ENCODE results near the gene MSI1. TPM values are rescaled to one million over a fixed set of nuclear protein-coding genes. Genes with fewer than 3 reads are reported as not detected.

The MSI1 gene
- total RNA-seq, 2 experiments from 2014 or later, result 0.78 to 0.90 TPM

DNA sequence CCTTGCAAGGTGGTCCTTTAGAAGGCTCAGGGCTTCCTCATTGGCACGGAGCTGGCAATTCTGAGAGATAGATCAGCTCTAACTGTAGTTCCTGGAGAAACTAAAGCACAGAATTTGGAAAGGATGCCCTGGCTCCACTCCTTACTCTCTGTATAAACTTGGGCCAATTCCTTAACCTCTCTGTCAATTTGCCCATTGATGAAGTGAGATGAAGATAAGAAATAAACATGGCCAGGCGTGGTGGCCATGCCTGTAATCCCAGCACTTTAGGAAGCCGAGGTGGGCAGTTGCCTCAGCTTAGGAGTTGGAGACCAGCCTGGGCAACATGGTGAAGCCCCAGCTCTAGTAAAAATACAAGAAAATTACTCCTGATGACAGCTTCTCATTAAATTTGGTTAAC, 34.9 kb upstream of the MSI1 start:
- DNase-seq (no peak), ATAC-seq (no peak)
- TF ChIP-seq, protein P1, sequence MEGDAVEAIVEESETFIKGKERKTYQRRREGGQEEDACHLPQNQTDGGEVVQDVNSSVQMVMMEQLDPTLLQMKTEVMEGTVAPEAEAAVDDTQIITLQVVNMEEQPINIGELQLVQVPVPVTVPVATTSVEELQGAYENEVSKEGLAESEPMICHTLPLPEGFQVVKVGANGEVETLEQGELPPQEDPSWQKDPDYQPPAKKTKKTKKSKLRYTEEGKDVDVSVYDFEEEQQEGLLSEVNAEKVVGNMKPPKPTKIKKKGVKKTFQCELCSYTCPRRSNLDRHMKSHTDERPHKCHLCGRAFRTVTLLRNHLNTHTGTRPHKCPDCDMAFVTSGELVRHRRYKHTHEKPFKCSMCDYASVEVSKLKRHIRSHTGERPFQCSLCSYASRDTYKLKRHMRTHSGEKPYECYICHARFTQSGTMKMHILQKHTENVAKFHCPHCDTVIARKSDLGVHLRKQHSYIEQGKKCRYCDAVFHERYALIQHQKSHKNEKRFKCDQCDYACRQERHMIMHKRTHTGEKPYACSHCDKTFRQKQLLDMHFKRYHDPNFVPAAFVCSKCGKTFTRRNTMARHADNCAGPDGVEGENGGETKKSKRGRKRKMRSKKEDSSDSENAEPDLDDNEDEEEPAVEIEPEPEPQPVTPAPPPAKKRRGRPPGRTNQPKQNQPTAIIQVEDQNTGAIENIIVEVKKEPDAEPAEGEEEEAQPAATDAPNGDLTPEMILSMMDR (IDR thresholded peaks at IDR 0.05), result no peak
- H3K9me3 Mint-ChIP-seq, result no peaks in the 10 kb centered on the region
- intact Hi-C loops (cut with micrococcal nuclease), result no loop called here
- no peaks in the 10 kb centered on the region for H3K36me3 Mint-ChIP-seq (ENCODE audit: low read depth)
- peaks cover 4% of the 10 kb centered on the region for H3K27me3 Mint-ChIP-seq
- no peak overlapping the region for H3K27ac Mint-ChIP-seq
- peaks cover 5% of the 10 kb centered on the region for H3K4me1 Mint-ChIP-seq (ENCODE audit: low read depth)
- POLR2A ChIA-PET, result no interaction called here
- no peak overlapping the region for H3K4me3 Mint-ChIP-seq
- CTCF ChIA-PET, result no interaction called here

DNA sequence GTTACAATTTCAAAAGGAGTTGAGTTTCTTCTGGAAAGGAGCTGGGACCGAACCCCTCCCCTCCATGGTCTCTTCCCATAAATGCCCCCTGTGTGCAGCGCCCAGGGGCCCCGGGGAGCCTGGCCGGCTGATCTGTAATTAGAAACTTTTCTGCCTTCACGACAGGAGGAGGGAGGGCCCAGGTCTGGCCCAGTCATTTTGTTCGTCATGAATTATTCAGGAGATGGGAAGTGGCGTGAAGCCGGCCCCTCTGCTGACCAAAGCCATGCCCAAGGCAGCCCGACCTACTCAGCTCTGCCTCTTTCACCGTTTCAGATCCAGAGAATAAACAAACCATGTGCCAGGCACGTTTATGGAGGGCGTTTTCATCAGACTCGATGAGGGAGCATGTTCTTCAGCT, 33.3 kb upstream of the MSI1 start:
- Mint-ChIP-seq H3K9me3 (no peaks in the 10 kb centered on the region), H3K27ac (no peak overlapping the region), H3K27me3 (peaks cover 9% of the 10 kb centered on the region), H3K36me3 (ENCODE audit: low read depth) (no peaks in the 10 kb centered on the region), H3K4me3 (no peak overlapping the region), H3K4me1 (ENCODE audit: low read depth) (peaks cover 5% of the 10 kb centered on the region)
- CTCF ChIA-PET, result interaction anchor here (0.9 kb wide), 1 partner anchor 36 kb away, joined by 3 read pairs; no protein-coding TSS in a partner anchor
- intact Hi-C loops (cut with micrococcal nuclease), result no loop called here
- POLR2A ChIA-PET, result no interaction called here
- no peak for DNase-seq
- no peak for ATAC-seq
- TF ChIP-seq, protein P1 (IDR thresholded peaks at IDR 0.05), result no peak

DNA sequence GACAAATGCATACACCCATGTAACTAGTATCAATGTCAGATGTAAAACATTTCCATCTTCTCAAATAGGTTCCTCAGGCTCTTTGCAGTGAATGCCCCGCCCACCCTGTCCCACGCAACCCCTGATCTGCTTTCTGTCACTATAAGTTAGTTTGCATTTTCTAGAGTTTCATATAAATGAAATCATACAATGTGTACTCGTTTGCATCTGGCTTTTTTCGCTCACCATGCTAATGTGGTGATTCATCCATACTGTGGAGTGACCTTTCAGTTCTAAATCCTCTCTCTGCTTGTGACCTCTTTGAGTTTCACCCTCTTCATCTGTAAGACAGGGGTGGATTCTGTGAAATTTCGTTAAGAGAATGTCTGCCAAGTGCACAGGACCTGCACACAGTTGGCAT, 30.6 kb upstream of the MSI1 start:
- Mint-ChIP-seq H3K4me3 (no peak overlapping the region), H3K36me3 (ENCODE audit: low read depth) (no peaks in the 10 kb centered on the region), H3K4me1 (ENCODE audit: low read depth) (peaks cover 5% of the 10 kb centered on the region), H3K9me3 (no peaks in the 10 kb centered on the region), H3K27me3 (peaks cover 21% of the 10 kb centered on the region), H3K27ac (no peak overlapping the region)
- POLR2A ChIA-PET, result no interaction called here
- ATAC-seq (peak; percentile 87), DNase-seq (peak; percentile 52)
- TF ChIP-seq, protein P1 (IDR thresholded peaks at IDR 0.05), result no peak
- intact Hi-C loops (cut with micrococcal nuclease), result no loop called here
- CTCF ChIA-PET, result interaction anchor here (0.9 kb wide), 2 partner anchors 30 to 32 kb away, joined by 3 to 5 read pairs; no protein-coding TSS in a partner anchor

DNA sequence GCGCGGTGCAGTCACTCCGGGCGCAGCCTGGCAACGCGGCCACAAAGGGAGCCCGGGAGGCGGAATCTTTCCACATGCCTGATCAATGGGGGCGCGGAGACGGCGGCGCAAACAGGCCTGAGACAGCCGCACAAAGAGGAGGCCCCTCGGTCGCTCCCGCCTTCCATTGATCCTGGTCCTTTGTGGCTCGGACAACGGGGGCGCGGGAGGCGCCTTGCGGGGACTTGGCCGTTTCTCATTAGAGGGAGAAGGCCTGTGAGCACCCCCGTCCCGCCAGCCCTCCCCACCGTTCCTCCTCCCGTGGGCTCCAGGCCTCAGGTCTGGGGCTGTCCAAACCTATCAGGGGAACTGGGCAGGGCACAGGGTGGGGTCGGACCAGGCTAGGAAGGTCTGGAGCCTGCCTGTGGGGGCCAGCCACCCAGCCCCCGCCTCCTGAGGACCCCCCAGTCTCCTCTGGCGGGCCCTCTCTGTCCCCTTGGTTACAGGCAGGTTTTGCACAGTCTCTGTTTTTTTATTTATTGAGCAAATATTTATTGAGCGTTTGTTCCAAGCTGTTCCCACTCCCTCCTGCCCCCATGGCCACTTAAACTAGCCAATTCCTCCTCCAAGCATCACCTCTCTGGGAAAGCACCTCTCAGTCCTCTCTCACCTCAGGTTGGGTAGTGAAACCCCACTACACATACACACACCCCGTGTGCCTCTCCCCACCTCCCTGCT, 29.0 kb upstream of the MSI1 start:
- TF ChIP-seq, protein P1 (IDR thresholded peaks at IDR 0.05), result no peak
- ATAC-seq, result no peak
- POLR2A ChIA-PET, result interaction anchor here (0.9 kb wide), 1 partner anchor 107 kb away, joined by 3 read pairs; the partner anchor contains the start of gene RNU4-2
- Mint-ChIP-seq H3K4me1 (ENCODE audit: low read depth) (peaks cover 5% of the 10 kb centered on the region), H3K36me3 (ENCODE audit: low read depth) (no peaks in the 10 kb centered on the region), H3K4me3 (no peak overlapping the region), H3K9me3 (no peaks in the 10 kb centered on the region), H3K27ac (no peak overlapping the region), H3K27me3 (peaks cover 23% of the 10 kb centered on the region)
- intact Hi-C loops (cut with micrococcal nuclease), result no loop called here
- CTCF ChIA-PET, result no interaction called here
- DNase-seq, result no peak
